Tibial nerve (tissue), 4 donors: Measurements from ENCODE around the gene NKX1-1. TPM values are rescaled to one million over a fixed set of nuclear protein-coding genes. Genes with fewer than 3 reads are reported as not detected.

Source experiments
- DNase-seq, 2 donors: peaks; one replicate each; pipeline ENCODE4 v3.0.0-alpha.2; 2019; ENCODE audit warnings: low spot score in 2 of 2
- H3K27ac ChIP-seq, 4 donors: fragments of 200-600 bp; sonication (generic) in 3 of 4; one replicate each; pipeline ENCODE4 v1.5.1; 2017 to 2019; ENCODE audit warnings: mild to moderate bottlenecking in 1 of 4
- H3K27me3 ChIP-seq, 2 donors: fragments of 200-600 bp; sonication (generic) in 1 of 2; one replicate each; pipeline versions ENCODE4 v1.5.1 to v1.6.0; 2017 to 2019
- H3K36me3 ChIP-seq, 3 donors: fragments of 200-600 bp; sonication (generic); one replicate each; pipeline ENCODE4 v1.5.1; 2018 to 2019
- H3K4me1 ChIP-seq, 4 donors: fragments of 200-600 bp; sonication (generic) in 3 of 4; one replicate each; pipeline ENCODE4 v1.5.1; 2017 to 2019
- H3K4me3 ChIP-seq, 4 donors: fragments of 200-600 bp; sonication (generic) in 3 of 4; one replicate each; pipeline ENCODE4 v1.5.1; 2017 to 2019; ENCODE audit warnings: mild to moderate bottlenecking in 1 of 4, moderate library complexity in 1 of 4
- H3K9me3 ChIP-seq, 4 donors: fragments of 200-600 bp; sonication (generic) in 3 of 4; one replicate each; pipeline ENCODE4 v1.5.1; 2017 to 2019
- CTCF ChIP-seq, 5 experiments: fragments of 200-600 bp in 3 of 5; fragments of 450-650 bp in 2 of 5; sonication (generic) in 3 of 5; IDR thresholded peaks; one replicate each; pipeline ENCODE4 v1.5.1; 2016 to 2019; ENCODE audit warnings: antibody characterized with exemption in 5 of 5, mild to moderate bottlenecking in 3 of 5, moderate library complexity in 2 of 5
- EP300 ChIP-seq, 2 donors: sonication (generic); formaldehyde crosslinking; IDR thresholded peaks; one replicate each; pipeline ENCODE4 v1.6.1; 2017; ENCODE audit warnings: antibody characterized with exemption in 2 of 2, mild to moderate bottlenecking in 1 of 2
- POLR2A ChIP-seq, 2 donors: fragments of 450-650 bp; IDR thresholded peaks; one replicate each; pipeline ENCODE4 v1.6.1; 2017; ENCODE audit warnings: antibody characterized with exemption in 2 of 2, mild to moderate bottlenecking in 2 of 2, moderate library complexity in 2 of 2
- WGBS, 2 donors: methylation state at CpG; one replicate each; pipeline ENCODE4 v1.1.5; 2018; 5-methylcytosine and 5-hydroxymethylcytosine counted together
- total RNA-seq, 4 donors: library from RNA; depleted of rRNA; stranded (reverse); fragments of >200 nt; gene quantifications; one replicate each; pipeline ENCODE4 v1.1.0, GENCODE V29; 2016

Gene NKX1-1
- total RNA-seq, 4 donors from 2014 or later, result not detected

- DNase-seq, result no peak
- Histone ChIP-seq H3K27ac (no peak overlapping the region), H3K27me3 (no peaks in the 10 kb centered on the region), H3K9me3 (no peaks in the 10 kb centered on the region), H3K36me3 (peaks cover 0 to 73% (median 8%) of the 10 kb centered on the region in 3 donors), H3K4me3 (no peak overlapping the region), H3K4me1 (peaks cover 0 to 5% (median 0%) of the 10 kb centered on the region in 4 donors)
- 86% methylated on average over 16 to 17 of the region's 17 CpGs for WGBS, 2 donors
- TF ChIP-seq EP300 (IDR thresholded peaks at IDR 0.05) (no peak), CTCF (IDR thresholded peaks at IDR 0.05) (no peak), POLR2A (IDR thresholded peaks at IDR 0.05) (no peak)
These were observed 38.9 kb downstream of the NKX1-1 start for GRCh38 chr4:1367230-1367935.

GRCh38 chr4:1366371-1367229 is 39.6 kb downstream of the NKX1-1 start:
- Histone ChIP-seq H3K4me3 (no peak overlapping the region), H3K27me3 (no peaks in the 10 kb centered on the region), H3K27ac (no peak overlapping the region), H3K9me3 (no peaks in the 10 kb centered on the region), H3K4me1 (peaks cover 0 to 5% (median 0%) of the 10 kb centered on the region in 4 donors), H3K36me3 (peaks cover 0 to 70% (median 8%) of the 10 kb centered on the region in 3 donors)
- 92 to 93% methylated on average over 35 of the region's 35 CpGs for WGBS, 2 donors
- DNase-seq, result no peak
- TF ChIP-seq CTCF (IDR thresholded peaks at IDR 0.05) (no peak), POLR2A (IDR thresholded peaks at IDR 0.05) (no peak), EP300 (IDR thresholded peaks at IDR 0.05) (no peak)

- Histone ChIP-seq H3K9me3 (no peaks in the 10 kb centered on the region), H3K4me1 (peaks cover 0 to 12% (median 2%) of the 10 kb centered on the region in 4 donors), H3K27ac (no peak overlapping the region), H3K4me3 (no peak overlapping the region), H3K36me3 (peaks cover 0 to 61% (median 8%) of the 10 kb centered on the region in 3 donors), H3K27me3 (no peaks in the 10 kb centered on the region)
- no peak for DNase-seq
- WGBS, 2 donors, result 83 to 88% methylated on average over 13 to 23 of the region's 25 CpGs
- TF ChIP-seq EP300 (IDR thresholded peaks at IDR 0.05) (no peak), CTCF (IDR thresholded peaks at IDR 0.05) (no peak), POLR2A (IDR thresholded peaks at IDR 0.05) (no peak)
These were observed 40.7 kb downstream of the NKX1-1 start for GRCh38 chr4:1365271-1366178.

- Histone ChIP-seq H3K4me1 (peaks cover 0 to 18% (median 4%) of the 10 kb centered on the region in 4 donors), H3K4me3 (no peak overlapping the region), H3K27me3 (no peaks in the 10 kb centered on the region), H3K36me3 (peaks cover 0 to 56% (median 8%) of the 10 kb centered on the region in 3 donors), H3K9me3 (no peaks in the 10 kb centered on the region), H3K27ac (no peak overlapping the region)
- TF ChIP-seq EP300 (IDR thresholded peaks at IDR 0.05) (no peak), POLR2A (IDR thresholded peaks at IDR 0.05) (no peak), CTCF (IDR thresholded peaks at IDR 0.05) (no peak)
- WGBS, 2 donors, result 93 to 95% methylated on average over 10 to 13 of the region's 13 CpGs
- no peak for DNase-seq
These were observed 41.5 kb downstream of the NKX1-1 start for GRCh38 chr4:1364748-1365147.
